NCI-H345 treated with DMSO at 0.1 percent for 48 hours (cell line): ENCODE measurements around the gene RAB3C.
"Not testable (repeated sequence)": the region's sequence is repeated elsewhere in the genome, so short reads cannot be mapped to it uniquely, and the experiment has no call there.

ENCODE experiments used
- DNase-seq: peaks from one replicate; lab custom pipeline; 2025; ENCODE audit not compliant: unreplicated experiment; lab: John Stamatoyannopoulos, UW

Gene RAB3C

GRCh38 chr5:58600613-58601012 lies 17.7 kb downstream of the RAB3C start:
- DNase-seq = not testable (repeated sequence)

- not testable (repeated sequence) for DNase-seq
These were observed 20.0 kb downstream of the RAB3C start for GRCh38 chr5:58602889-58603288.

DNA sequence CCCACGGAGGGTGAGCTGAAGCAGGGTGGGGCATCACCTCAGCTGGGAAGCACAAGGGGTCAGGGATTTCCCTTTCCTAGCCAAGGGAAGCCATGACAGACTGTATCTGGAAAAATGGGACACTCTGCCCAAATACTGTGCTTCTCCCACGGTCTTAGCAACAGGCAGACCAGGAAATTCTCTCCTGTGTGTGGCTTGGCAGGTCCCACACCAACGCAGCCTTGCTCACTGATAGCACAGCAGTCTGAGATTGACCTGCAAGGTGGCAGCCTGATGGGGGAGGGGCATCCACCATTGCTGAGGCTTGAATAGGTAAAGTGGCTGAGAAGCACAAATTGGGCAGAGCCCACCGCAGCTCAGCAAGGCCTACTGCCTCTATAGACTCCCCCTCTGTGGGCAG lies 23.2 kb downstream of the RAB3C start:
- no peak for DNase-seq

DNA sequence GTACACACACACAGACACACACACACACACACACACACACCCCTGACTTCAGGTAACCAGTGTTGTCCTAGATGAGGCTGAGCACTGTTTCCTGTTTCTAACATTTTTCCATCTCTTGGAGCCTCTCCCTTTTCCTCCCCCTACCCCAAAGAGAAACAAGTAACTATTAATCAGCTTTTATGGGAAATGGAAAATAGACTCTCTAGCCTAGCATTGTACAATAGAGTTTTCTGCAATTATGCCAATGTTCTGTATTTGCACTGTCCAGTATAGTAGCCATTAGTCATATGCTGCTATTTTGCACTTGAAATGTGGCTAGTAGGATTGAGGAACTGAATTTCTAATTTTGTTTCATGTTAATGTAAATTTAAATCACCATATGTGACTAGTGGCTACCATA lies 33.1 kb downstream of the RAB3C start:
- DNase-seq = no peak

- no peak for DNase-seq
These were observed 34.4 kb downstream of the RAB3C start for GRCh38 chr5:58617241-58617640.

GRCh38 chr5:58620336-58620735 lies 37.5 kb downstream of the RAB3C start:
- DNase-seq = no peak

DNA sequence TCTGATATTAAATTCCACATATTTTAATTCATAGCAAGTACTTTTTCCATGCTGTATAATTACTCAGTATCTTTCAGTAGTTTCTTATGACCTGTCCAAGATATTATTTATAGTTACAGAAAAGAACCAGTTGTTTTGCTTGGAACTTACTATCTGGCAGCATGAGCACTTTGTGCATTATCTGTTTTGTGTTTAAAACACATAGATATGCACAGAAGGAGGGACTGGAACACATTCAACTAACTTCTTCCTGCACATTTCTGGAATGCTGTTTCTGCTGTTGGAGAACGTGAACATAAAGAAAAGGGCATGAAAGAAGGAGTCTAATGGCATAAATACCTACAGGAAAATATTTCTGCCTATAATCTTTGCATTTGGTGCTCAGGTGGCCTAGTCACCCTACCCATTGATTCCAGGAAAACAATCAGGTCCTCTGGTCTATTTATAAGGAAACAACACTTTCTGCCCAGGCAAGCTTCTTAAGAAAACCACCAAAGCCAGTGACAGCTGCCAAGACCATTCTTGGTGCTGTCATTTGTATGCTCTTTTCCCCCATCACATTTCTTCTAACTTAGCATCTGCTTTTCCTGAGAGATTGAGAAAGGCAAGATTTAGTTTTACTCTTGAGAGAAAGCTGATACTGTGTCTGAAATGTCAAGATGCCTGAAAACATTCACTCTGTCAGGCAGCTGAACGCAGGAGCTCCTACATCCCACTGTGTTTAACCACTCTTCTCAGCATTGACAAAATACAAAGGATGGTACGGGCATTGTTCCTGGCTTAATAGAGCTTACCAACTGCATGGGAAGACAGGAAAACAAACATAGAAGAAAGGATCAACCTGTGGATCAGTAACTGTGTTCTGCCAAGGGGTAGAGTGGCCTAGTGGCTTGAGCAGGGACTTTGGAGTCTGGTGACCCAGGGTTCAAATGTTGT lies 40.3 kb downstream of the RAB3C start:
- DNase-seq = peak; percentile 24

GRCh38 chr5:58628626-58629025 lies 45.8 kb downstream of the RAB3C start:
- no peak for DNase-seq

DNA sequence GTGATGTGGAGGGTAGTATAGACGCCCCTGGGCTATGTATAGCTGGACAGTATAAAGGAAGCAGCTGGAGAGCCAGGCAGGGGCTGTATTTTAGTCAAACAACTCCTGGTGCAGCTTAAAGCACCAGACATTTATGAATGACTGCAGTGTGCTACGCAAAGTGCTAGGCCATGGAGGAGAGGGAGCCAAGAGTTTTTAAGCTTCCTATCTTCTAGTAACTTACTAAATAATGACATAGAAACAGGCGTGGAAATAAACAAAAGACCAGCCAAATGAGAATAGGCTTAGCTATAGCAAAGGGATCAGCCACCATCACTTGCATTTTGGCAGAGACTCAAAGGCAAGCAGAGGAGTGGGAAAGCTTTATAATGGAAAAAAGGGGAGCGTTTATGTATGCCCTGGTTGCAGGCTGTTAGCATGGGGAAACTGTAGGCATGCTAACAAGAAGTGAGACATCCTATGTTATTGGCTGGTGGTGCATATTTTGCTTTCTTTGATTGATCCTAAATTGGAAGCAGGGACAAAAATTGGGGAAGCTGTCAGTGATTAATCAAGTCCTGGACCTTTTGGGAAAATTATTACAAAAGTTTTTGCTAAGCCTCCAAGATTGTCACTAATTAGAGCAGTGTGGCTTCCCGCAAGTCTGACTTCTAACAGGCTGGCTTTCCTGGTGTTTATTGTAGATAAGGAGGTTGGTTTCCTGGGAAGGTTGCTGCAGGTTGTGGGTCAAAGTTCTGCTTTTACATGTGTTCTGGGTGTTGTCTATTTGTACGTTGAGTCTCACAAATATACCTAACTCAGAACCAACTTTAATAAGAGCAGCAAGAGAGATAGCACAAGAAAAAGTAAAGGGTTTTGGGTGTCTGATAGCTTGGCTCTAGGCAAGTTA lies 46.6 kb downstream of the RAB3C start:
- no peak for DNase-seq

- DNase-seq = no peak
These were observed 49.0 kb downstream of the RAB3C start for GRCh38 chr5:58631895-58632294.

DNA sequence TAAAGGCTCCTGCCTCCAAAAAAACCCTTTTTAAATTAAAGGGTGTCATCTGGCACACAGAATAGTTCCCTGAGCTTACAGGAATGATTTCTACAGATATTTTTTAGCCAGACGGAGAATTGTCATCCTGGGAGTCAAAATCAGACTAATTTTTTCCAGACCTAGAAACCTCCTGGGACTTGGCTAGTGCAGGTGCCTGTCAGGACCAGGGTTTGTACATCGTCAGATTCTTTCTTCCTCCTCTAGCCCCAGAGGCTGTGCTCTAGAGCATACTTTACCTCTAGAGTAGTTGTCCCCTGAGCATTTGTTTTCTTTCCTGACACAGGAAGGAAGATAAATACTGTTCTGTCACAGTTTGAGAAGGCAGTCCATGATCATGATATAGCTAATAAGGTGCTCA lies 52.5 kb downstream of the RAB3C start:
- DNase-seq = no peak

DNA sequence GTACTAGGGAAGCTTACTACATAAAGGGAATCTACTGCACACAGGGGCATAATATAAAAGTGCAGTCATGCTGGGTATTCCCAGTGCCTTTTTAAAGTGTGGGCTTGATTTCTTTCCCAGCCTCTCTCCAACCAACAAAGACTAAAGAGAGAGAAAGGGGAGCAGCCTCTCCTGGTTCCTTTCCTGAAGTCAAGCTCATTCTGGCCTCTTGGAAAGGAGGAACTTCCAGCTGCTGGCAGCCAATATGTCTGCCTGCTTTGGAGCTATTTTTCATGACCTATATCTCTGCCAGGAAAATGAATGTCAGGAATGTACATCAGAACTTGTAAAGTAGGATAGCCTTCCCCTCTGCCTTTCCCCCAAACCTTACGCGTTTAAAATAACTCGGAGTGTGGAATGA lies 57.1 kb downstream of the RAB3C start:
- no peak for DNase-seq

- no peak for DNase-seq
These were observed 58.7 kb downstream of the RAB3C start for GRCh38 chr5:58641533-58641932.

- DNase-seq = no peak
These were observed 66.0 kb downstream of the RAB3C start for GRCh38 chr5:58648846-58649245.

DNA sequence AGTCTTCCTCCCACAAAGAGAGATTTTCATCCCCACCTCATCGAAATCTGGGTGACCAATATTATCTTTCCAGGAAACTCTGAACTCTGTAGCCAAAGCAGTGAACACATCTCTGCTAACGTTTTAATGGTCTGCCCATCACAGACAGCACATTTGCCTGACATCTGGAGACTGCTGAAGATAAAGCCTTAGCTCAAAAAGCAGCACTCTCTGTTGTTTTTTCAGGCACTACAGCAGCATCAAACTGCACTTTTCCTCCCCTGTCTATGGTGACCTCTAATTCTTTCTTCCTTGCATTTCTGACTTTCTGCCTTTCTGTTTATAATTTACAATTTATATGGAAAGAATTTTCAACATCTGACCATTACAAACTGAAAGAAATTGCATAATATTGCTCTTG lies 66.8 kb downstream of the RAB3C start:
- DNase-seq = no peak

DNA sequence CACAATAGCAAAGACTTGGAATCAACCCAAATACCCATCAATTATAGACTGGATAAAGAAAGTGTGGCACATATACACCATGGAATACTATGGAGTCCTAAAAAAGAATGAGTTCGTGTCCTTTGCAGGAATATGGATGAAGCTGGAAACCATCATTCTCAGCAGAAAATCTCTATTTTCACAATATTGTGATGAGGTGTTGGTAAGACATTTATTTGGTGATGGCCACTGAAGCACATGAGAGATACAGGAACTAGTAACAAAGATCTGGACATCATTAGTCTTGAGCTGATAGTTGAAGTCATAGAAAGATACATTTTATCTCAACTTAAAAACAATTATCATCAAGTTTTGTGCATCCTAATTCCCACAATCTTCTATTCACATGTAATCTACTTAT lies 70.6 kb downstream of the RAB3C start:
- no peak for DNase-seq

- no peak for DNase-seq
These were observed 83.3 kb downstream of the RAB3C start for GRCh38 chr5:58666141-58666540.

- no peak for DNase-seq
These were observed 84.0 kb downstream of the RAB3C start for GRCh38 chr5:58666598-58667581.

DNA sequence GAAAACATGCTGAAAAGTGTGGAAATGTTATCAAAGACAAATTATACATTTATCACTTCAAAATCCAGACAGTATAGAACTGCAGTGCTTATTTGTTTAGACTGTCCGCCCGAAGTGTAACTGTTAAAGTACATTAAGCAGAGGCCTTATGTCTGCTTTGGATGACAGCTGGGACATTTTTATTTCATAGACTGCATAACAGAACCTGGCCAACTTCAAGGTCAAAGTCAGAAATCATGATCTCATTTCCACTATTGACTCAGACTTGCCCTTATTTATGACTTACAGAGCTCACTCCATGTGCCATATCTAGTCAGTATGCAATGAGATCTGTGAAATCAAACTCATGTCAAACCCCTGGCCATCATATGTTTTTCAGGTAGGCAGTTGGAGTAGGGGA lies 87.7 kb downstream of the RAB3C start:
- DNase-seq = no peak

DNA sequence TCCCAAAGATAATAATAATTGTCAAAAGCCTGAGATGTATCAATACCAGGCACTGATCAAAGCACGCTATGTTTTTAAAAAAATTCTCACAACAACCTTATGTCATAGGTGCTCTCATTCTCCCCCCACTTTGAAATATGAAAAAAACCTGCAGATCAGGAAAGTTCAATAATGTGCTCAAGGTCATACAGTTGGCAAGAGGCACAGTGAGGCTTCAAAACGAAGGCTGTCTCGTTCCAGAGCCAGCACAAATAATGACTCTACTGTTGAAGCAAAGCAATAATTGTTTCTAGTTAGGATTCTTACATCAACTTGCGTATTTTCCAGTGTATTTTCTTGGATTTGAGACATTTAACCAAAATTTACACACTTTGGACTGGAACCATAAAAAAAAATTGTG lies 88.3 kb downstream of the RAB3C start:
- DNase-seq = no peak

GRCh38 chr5:58672521-58672920 lies 89.6 kb downstream of the RAB3C start:
- DNase-seq = no peak
